Astrocyte (in vitro differentiated cells and primary cell): ENCODE results near the gene CD27.

Experiments used
- CTCF ChIP-seq: IDR thresholded peaks from 2 replicates; pipeline ENCODE4 v1.5.1; 2011; ENCODE audit warnings: low read depth, mild to moderate bottlenecking, inconsistent platforms, low read length, moderate library complexity; ENCODE audit not compliant: insufficient read depth
- EZH2 ChIP-seq: IDR thresholded peaks from 2 replicates; pipeline ENCODE4 v1.6.1; 2012; ENCODE audit warnings: mild to moderate bottlenecking, low read length, inconsistent platforms; ENCODE audit not compliant: insufficient read depth

DNA sequence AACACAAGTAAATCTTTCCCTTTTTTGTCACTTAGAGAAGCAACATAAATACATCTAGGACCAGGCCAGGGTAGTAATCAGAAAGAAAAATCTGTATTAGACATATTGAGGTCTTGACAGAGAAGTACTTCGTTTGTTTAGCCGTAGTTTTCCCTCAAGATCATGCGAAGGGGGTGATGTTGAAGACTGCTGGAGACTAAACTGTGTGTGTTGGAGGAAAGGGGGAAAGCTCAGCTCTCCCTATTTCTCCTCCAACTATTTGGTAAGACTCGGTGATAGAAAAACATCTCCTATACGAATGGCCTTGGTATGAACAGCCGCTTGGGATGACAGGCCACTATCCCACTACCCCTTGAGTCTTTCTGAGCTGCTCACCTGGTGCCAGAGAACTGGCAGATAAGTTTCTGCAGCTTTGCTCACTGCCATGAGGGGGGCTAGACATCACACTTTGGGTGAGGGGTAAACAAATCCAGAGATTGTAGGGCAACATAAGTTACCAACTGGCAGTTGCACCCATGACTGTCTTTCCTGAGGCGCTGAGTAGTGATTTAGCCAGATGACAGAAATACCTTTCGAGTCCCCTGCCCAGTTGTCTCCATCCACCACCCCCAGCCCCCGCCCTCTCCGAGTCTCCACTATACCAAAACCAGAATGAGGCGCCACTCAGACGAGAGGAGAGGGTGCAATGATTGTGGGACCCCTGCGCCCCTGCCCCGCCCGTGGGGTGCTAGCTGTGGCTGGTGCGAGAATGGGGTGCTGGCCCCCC lies 25.0 kb downstream of the CD27 start:
- TF ChIP-seq EZH2 (no peak), CTCF (no peak)
